Neural cell (in vitro differentiated cells): ENCODE measurements around the gene ENOX1. TPM values are rescaled to one million over a fixed set of nuclear protein-coding genes. Genes with fewer than 3 reads are reported as not detected.

Experiments used
- H2AFZ ChIP-seq: fragments of 200-600, 300-800 bp; sonication (generic), shearing (Covaris generic); 2 replicates; pipeline ENCODE4 v1.6.0; 2014; ENCODE audit warnings: low read depth, mild to moderate bottlenecking, antibody characterized with exemption, low read length, moderate library complexity
- H3F3A ChIP-seq: fragments of 200-600 bp; shearing (Covaris generic); 2 replicates; pipeline ENCODE4 v1.6.1; 2016; ENCODE audit warnings: mild to moderate bottlenecking, moderate library complexity, mixed read lengths, antibody characterized with exemption, low read length; ENCODE audit not compliant: insufficient read depth, poor library complexity, severe bottlenecking
- H3K27ac ChIP-seq: fragments of 200-600, 300-800 bp; sonication (generic), shearing (Covaris generic); 2 replicates; pipeline ENCODE4 v1.5.1; 2014; ENCODE audit warnings: mild to moderate bottlenecking, low read length, moderate library complexity
- H3K27me3 ChIP-seq: fragments of 300-800, 200-600 bp; sonication (generic), shearing (Covaris generic); 2 replicates; pipeline ENCODE4 v1.6.0; 2014; ENCODE audit warnings: mild to moderate bottlenecking, low read depth, low read length, moderate library complexity; ENCODE audit not compliant: insufficient read depth
- H3K36me3 ChIP-seq: fragments of 300-800, 200-600 bp; sonication (generic), shearing (Covaris generic); 2 replicates; pipeline ENCODE4 v1.5.1; 2014; ENCODE audit warnings: mild to moderate bottlenecking, antibody characterized with exemption, low read length, moderate library complexity; ENCODE audit not compliant: insufficient read depth
- H3K4me2 ChIP-seq: fragments of 300-800, 200-600 bp; sonication (generic), shearing (Covaris generic); 2 replicates; pipeline ENCODE4 v1.6.0; 2014; ENCODE audit warnings: mild to moderate bottlenecking, low read length
- H3K4me3 ChIP-seq: fragments of 300-800, 200-600 bp; sonication (generic), shearing (Covaris generic); 2 replicates; pipeline ENCODE4 v1.5.1; 2014; ENCODE audit warnings: mild to moderate bottlenecking, low read length, moderate library complexity
- H3K79me2 ChIP-seq: fragments of 200-600 bp; shearing (Covaris generic); replicated peaks from 2 replicates; pipeline ENCODE4 v1.6.0; 2014; ENCODE audit warnings: mild to moderate bottlenecking, low read length, moderate library complexity; ENCODE audit not compliant: insufficient read depth
- H3K9ac ChIP-seq: fragments of 300-800, 200-600 bp; sonication (generic), shearing (Covaris generic); 2 replicates; pipeline ENCODE4 v1.6.1; 2016; ENCODE audit warnings: mild to moderate bottlenecking, low read length, mixed read lengths
- H3K9me2 ChIP-seq: fragments of 200-600 bp; shearing (Covaris generic); 2 replicates; pipeline ENCODE4 v1.6.1; 2016; ENCODE audit warnings: mild to moderate bottlenecking, low read length, mixed read lengths; ENCODE audit not compliant: insufficient read depth
- H3K9me3 ChIP-seq: fragments of 200-600, 300-800 bp; sonication (generic), shearing (Covaris generic); 2 replicates; pipeline ENCODE4 v1.6.1; 2016; ENCODE audit warnings: mild to moderate bottlenecking, mixed run types, low read length, moderate library complexity, mixed read lengths
- H4K20me1 ChIP-seq: fragments of 200-600 bp; shearing (Covaris generic); 2 replicates; pipeline ENCODE4 v1.6.1; 2016; ENCODE audit warnings: mild to moderate bottlenecking, mixed run types; ENCODE audit not compliant: insufficient read depth
- EP300 ChIP-seq: fragments of 450-650 bp; conservative IDR thresholded peaks from 2 replicates; pipeline ENCODE4 v1.6.1; 2014; ENCODE audit warnings: antibody characterized with exemption, mild to moderate bottlenecking, moderate library complexity; ENCODE audit not compliant: poor library complexity, severe bottlenecking
- EZH2 ChIP-seq: fragments of 200-600, 300-800 bp; shearing (Covaris generic), sonication (generic); IDR thresholded peaks from 2 replicates; pipeline ENCODE4 v1.6.1; 2014; ENCODE audit warnings: antibody characterized with exemption, low read length, borderline replicate concordance, mild to moderate bottlenecking; ENCODE audit not compliant: insufficient read depth, poor library complexity, severe bottlenecking
- MXI1 ChIP-seq: fragments of 450-650 bp; conservative IDR thresholded peaks from 2 replicates; pipeline ENCODE4 v1.6.1; 2014; ENCODE audit warnings: antibody characterized with exemption, mild to moderate bottlenecking; ENCODE audit not compliant: poor library complexity, severe bottlenecking
- POLR2AphosphoS5 ChIP-seq: IDR thresholded peaks from 2 replicates; pipeline ENCODE4 v1.6.1; 2012
- RAD21 ChIP-seq: fragments of 450-650 bp; conservative IDR thresholded peaks from 2 replicates; pipeline ENCODE4 v1.6.1; 2014; ENCODE audit warnings: antibody characterized with exemption, mild to moderate bottlenecking, moderate library complexity
- SMC3 ChIP-seq: fragments of 450-650 bp; conservative IDR thresholded peaks from 2 replicates; pipeline ENCODE4 v1.6.1; 2014; ENCODE audit warnings: antibody characterized with exemption, mild to moderate bottlenecking, moderate library complexity; ENCODE audit not compliant: poor library complexity
- TAF1 ChIP-seq: IDR thresholded peaks from 2 replicates; pipeline ENCODE4 v1.6.1; 2012; ENCODE audit warnings: low read depth
- polyA plus RNA-seq: library from polyadenylated mRNA; depleted of rRNA; stranded (reverse); fragments of >200 nt; gene quantifications from 2 replicates; pipeline ENCODE4 v1.2.3, GENCODE V29; 2014
- TF ChIP-seq, protein P1 (sequence below): fragments of 450-650 bp; IDR thresholded peaks from 2 replicates; pipeline ENCODE4 v1.5.1; 2014; ENCODE audit warnings: antibody characterized with exemption, mild to moderate bottlenecking, moderate library complexity; ENCODE audit not compliant: poor library complexity, severe bottlenecking
- TF ChIP-seq, protein P2 (sequence below): IDR thresholded peaks from 2 replicates; pipeline ENCODE4 v1.6.1; 2012; ENCODE audit warnings: borderline replicate concordance

ENOX1 gene
- polyA plus RNA-seq, 1 donor from 2014 or later, result 42.6 TPM

DNA sequence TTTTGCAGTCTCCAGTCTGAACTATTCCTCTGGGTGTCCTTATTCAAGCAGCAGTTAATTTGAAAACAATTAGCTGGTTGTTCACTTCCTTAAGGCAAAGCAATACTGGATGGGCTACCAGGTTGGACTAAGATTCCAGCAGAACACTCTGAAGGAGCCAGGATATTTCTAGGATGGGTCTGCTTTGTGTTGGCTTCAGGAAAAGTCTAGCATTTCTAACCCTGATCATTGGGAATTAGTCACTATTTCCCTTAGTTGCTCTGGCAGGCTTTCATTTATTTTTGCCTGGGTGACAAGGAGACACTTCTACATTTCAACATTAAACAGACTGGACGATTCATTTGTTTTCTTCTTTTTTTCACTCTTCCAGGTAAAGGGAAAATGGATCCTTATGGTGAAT, 228.4 kb downstream of the ENOX1 start:
- no peaks in the 10 kb centered on the region for H3K9me2 ChIP-seq
- H3K9ac ChIP-seq, result no peak overlapping the region
- TF ChIP-seq POLR2AphosphoS5 (no peak), TAF1 (no peak), SMC3 (no peak), EZH2 (no peak), MXI1 (no peak), EP300 (no peak), RAD21 (no peak)
- TF ChIP-seq, protein P1, sequence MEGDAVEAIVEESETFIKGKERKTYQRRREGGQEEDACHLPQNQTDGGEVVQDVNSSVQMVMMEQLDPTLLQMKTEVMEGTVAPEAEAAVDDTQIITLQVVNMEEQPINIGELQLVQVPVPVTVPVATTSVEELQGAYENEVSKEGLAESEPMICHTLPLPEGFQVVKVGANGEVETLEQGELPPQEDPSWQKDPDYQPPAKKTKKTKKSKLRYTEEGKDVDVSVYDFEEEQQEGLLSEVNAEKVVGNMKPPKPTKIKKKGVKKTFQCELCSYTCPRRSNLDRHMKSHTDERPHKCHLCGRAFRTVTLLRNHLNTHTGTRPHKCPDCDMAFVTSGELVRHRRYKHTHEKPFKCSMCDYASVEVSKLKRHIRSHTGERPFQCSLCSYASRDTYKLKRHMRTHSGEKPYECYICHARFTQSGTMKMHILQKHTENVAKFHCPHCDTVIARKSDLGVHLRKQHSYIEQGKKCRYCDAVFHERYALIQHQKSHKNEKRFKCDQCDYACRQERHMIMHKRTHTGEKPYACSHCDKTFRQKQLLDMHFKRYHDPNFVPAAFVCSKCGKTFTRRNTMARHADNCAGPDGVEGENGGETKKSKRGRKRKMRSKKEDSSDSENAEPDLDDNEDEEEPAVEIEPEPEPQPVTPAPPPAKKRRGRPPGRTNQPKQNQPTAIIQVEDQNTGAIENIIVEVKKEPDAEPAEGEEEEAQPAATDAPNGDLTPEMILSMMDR, result no peak
- TF ChIP-seq, protein P2, sequence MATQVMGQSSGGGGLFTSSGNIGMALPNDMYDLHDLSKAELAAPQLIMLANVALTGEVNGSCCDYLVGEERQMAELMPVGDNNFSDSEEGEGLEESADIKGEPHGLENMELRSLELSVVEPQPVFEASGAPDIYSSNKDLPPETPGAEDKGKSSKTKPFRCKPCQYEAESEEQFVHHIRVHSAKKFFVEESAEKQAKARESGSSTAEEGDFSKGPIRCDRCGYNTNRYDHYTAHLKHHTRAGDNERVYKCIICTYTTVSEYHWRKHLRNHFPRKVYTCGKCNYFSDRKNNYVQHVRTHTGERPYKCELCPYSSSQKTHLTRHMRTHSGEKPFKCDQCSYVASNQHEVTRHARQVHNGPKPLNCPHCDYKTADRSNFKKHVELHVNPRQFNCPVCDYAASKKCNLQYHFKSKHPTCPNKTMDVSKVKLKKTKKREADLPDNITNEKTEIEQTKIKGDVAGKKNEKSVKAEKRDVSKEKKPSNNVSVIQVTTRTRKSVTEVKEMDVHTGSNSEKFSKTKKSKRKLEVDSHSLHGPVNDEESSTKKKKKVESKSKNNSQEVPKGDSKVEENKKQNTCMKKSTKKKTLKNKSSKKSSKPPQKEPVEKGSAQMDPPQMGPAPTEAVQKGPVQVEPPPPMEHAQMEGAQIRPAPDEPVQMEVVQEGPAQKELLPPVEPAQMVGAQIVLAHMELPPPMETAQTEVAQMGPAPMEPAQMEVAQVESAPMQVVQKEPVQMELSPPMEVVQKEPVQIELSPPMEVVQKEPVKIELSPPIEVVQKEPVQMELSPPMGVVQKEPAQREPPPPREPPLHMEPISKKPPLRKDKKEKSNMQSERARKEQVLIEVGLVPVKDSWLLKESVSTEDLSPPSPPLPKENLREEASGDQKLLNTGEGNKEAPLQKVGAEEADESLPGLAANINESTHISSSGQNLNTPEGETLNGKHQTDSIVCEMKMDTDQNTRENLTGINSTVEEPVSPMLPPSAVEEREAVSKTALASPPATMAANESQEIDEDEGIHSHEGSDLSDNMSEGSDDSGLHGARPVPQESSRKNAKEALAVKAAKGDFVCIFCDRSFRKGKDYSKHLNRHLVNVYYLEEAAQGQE, result no peak
- H3K4me3 ChIP-seq, result no peak overlapping the region
- H3K4me2 ChIP-seq, result no peak overlapping the region
- H3K79me2 ChIP-seq, result no peaks in the 10 kb centered on the region
- H3K36me3 ChIP-seq, result no peaks in the 10 kb centered on the region
- H4K20me1 ChIP-seq, result no peaks in the 10 kb centered on the region
- no peaks in the 10 kb centered on the region for H3K9me3 ChIP-seq
- H3K27ac ChIP-seq, result no peak overlapping the region
- H2AFZ ChIP-seq, result no peak overlapping the region
- H3F3A ChIP-seq, result no peaks in the 10 kb centered on the region
- no peaks in the 10 kb centered on the region for H3K27me3 ChIP-seq

DNA sequence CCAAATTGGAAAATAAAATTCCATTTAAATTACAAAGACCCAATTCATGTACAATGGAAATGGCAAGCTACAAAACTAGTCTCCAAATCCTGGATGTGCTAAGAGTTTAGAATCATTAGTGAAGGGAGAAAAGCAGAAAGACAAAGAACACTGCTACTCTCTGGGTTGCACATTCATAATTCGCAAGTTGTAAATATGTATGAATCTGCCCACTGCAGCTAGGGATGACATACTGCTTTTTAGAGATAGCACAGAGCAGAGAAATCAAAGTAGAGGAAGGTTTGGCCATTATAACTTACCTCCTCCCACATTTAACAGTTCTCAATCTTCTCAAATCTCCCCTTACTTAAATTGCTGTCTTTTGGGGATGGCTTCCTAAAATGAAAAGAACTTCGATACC, 231.1 kb downstream of the ENOX1 start:
- Histone ChIP-seq H3K36me3 (no peaks in the 10 kb centered on the region), H3K4me3 (no peak overlapping the region), H4K20me1 (no peaks in the 10 kb centered on the region), H3K27ac (no peak overlapping the region), H2AFZ (no peak overlapping the region), H3K9me2 (no peaks in the 10 kb centered on the region), H3K9me3 (no peaks in the 10 kb centered on the region), H3K27me3 (no peaks in the 10 kb centered on the region), H3K9ac (no peak overlapping the region), H3K79me2 (no peaks in the 10 kb centered on the region), H3F3A (no peaks in the 10 kb centered on the region), H3K4me2 (no peak overlapping the region)
- TF ChIP-seq EZH2, result no peak
- TF ChIP-seq, protein P2, result no peak
- TF ChIP-seq, protein P1, result no peak
- no peak for TF ChIP-seq EP300
- no peak for TF ChIP-seq TAF1
- no peak for TF ChIP-seq SMC3
- no peak for TF ChIP-seq POLR2AphosphoS5
- no peak for TF ChIP-seq MXI1
- TF ChIP-seq RAD21, result no peak
